Thoracic aorta (tissue), 2 donors: ENCODE data around the gene KRTAP10-4. TPM values are rescaled to one million over a fixed set of nuclear protein-coding genes. Genes with fewer than 3 reads are reported as not detected.
"Not testable (repeated sequence)": the region's sequence is repeated elsewhere in the genome, so short reads cannot be mapped to it uniquely, and the experiment has no call there.

Experiments
- ATAC-seq: fragments of 150-250 bp; one replicate; pipeline ENCODE4 v1.8.0; 2017; ENCODE audit warnings: low read depth; ENCODE audit not compliant: insufficient number of reproducible peaks, low FRiP score
- DNase-seq: peaks from one replicate; pipeline ENCODE4 v3.0.0-alpha.2; 2020; ENCODE audit warnings: low spot score
- H3K27ac ChIP-seq, 2 donors: fragments of 200-600 bp; sonication (generic); 1 replicate in 1 of 2; 2 replicates in 1 of 2; pipeline ENCODE4 v1.5.1; 2016; ENCODE audit warnings: mild to moderate bottlenecking in 2 of 2, moderate library complexity in 2 of 2
- H3K27me3 ChIP-seq: fragments of 200-600 bp; sonication (generic); replicated peaks from 2 replicates; pipeline ENCODE4 v1.6.0; 2016; ENCODE audit warnings: mild to moderate bottlenecking; ENCODE audit not compliant: insufficient read depth
- H3K36me3 ChIP-seq: fragments of 200-600 bp; sonication (generic); one replicate; pipeline ENCODE4 v1.5.1; 2016
- H3K4me1 ChIP-seq, 2 donors: fragments of 200-600 bp; sonication (generic); 1 replicate in 1 of 2; 2 replicates in 1 of 2; pipeline versions ENCODE4 v1.5.1 to v1.6.0; 2016; ENCODE audit warnings: low read depth in 2 of 2, mild to moderate bottlenecking in 1 of 2; ENCODE audit not compliant: control insufficient read depth in 1 of 2
- H3K4me3 ChIP-seq: fragments of 200-600 bp; sonication (generic); 2 replicates; pipeline ENCODE4 v1.5.1; 2016; ENCODE audit warnings: mild to moderate bottlenecking
- H3K9me3 ChIP-seq: fragments of 200-600 bp; sonication (generic); 2 replicates; pipeline ENCODE4 v1.5.1; 2016
- total RNA-seq, 2 donors: library from RNA; depleted of rRNA; stranded (reverse); fragments of >200 nt; gene quantifications; one replicate each; pipeline versions ENCODE4 v1.1.0 to v1.2.3, GENCODE V29; 2016
- TF ChIP-seq, protein P1 (sequence below): fragments of 200-600 bp; sonication (generic); IDR thresholded peaks from one replicate; pipeline ENCODE4 v1.5.1; 2019; ENCODE audit warnings: antibody characterized with exemption

Gene KRTAP10-4
- total RNA-seq, 2 donors from 2014 or later, result not detected

GRCh38 chr21:44555200-44555875 lies 18.2 kb upstream of the KRTAP10-4 start:
- H3K27me3 ChIP-seq, result no peaks in the 10 kb centered on the region
- no peaks in the 10 kb centered on the region for H3K9me3 ChIP-seq
- TF ChIP-seq, protein P1, sequence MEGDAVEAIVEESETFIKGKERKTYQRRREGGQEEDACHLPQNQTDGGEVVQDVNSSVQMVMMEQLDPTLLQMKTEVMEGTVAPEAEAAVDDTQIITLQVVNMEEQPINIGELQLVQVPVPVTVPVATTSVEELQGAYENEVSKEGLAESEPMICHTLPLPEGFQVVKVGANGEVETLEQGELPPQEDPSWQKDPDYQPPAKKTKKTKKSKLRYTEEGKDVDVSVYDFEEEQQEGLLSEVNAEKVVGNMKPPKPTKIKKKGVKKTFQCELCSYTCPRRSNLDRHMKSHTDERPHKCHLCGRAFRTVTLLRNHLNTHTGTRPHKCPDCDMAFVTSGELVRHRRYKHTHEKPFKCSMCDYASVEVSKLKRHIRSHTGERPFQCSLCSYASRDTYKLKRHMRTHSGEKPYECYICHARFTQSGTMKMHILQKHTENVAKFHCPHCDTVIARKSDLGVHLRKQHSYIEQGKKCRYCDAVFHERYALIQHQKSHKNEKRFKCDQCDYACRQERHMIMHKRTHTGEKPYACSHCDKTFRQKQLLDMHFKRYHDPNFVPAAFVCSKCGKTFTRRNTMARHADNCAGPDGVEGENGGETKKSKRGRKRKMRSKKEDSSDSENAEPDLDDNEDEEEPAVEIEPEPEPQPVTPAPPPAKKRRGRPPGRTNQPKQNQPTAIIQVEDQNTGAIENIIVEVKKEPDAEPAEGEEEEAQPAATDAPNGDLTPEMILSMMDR, result no peak
- H3K4me1 ChIP-seq, result no peaks in the 10 kb centered on the region
- ATAC-seq (no peak), DNase-seq (no peak)
- H3K4me3 ChIP-seq, result no peak overlapping the region
- no peak overlapping the region for H3K27ac ChIP-seq
- no peaks in the 10 kb centered on the region for H3K36me3 ChIP-seq

DNA sequence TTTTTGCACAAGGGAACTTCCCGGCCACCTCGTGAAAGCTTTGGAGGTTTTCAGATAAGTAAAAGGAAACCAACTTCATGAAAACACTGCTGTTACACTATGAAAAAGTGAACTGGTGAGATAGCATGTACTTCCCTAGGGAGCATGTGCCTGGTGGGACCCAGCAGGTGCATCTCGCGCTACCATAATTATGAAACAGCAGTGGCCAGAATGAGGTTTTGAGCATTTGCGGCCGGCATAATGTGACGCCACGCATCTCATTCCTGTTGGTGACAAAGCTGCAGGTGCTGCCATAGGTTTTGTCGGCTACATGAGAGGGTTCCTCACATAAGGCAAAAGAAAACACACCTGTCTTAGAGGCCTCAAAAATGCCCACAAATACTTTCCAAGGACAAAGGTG lies 16.6 kb upstream of the KRTAP10-4 start:
- Histone ChIP-seq H3K4me1 (no peaks in the 10 kb centered on the region), H3K36me3 (no peaks in the 10 kb centered on the region), H3K27me3 (no peaks in the 10 kb centered on the region), H3K4me3 (no peak overlapping the region), H3K27ac (no peak overlapping the region), H3K9me3 (no peaks in the 10 kb centered on the region)
- ATAC-seq, result no peak
- TF ChIP-seq, protein P1, result no peak
- DNase-seq, result no peak

DNA sequence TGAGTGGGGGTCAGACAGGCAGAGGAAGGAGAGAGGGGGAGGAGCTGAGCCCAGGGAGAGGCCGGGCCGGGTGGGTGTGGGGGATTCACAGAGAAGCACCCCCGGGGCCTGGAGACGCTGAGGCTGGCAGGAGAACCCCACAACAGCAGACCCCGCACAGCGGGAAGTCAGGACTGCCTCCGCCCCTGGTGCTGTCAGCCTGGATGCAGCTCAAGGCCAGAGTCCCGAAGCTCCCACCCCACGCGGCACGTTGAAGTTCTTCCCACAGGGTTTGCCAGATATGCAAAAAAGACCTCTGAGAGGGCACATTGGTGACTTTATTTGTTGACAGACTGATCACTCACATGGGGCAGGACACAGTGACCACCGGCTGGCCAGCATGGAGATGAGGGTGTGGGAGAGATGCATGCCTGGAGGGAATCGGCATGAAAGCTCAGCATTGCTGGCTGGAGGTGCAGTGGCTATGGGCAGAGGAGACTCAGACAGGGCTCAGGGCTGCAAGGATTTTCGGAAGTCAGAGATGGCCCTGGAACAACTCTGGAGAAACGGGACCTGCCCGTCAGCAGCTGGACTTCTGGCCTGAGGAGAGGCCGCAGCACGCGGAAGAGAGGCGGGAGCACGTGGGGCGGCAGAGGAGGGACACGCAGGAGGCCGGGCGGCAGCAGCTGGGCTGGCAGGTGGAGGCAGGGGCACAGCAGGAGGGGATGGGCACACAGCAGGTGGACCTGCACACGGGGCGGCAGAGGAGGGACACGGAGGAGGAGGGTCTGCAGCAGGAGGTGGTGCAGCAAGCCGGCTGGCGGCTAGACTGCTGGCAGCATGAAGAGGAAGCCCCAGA lies 15.8 kb upstream of the KRTAP10-4 start:
- H3K27ac ChIP-seq, result no peak overlapping the region
- TF ChIP-seq, protein P1, result no peak
- no peaks in the 10 kb centered on the region for H3K36me3 ChIP-seq
- DNase-seq (no peak), ATAC-seq (no peak)
- no peaks in the 10 kb centered on the region for H3K27me3 ChIP-seq
- H3K4me3 ChIP-seq, result no peak overlapping the region
- peaks cover 4% of the 10 kb centered on the region for H3K9me3 ChIP-seq
- H3K4me1 ChIP-seq, result no peaks in the 10 kb centered on the region

DNA sequence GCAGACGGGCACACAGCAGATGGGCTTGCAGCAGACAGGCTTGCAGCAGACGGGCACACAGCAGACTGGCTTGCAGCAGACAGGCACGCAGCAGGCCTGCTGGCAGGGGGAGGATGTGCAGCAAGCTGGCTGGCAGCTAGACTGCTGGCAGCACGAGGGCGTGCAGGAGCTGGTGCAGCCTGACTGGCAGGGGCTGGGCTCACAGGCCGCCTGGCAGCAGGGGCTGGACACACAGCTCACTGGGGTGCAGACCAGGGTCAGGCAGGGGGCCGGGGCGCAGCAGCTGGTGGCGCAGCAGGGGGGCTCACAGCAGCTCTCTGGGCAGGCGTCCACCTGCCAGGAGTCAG lies 15.2 kb upstream of the KRTAP10-4 start:
- not testable (repeated sequence) for H3K4me3 ChIP-seq, DNase-seq, H3K27ac ChIP-seq, ATAC-seq, H3K4me1 ChIP-seq, H3K27me3 ChIP-seq, H3K9me3 ChIP-seq, H3K36me3 ChIP-seq

- Histone ChIP-seq H3K27me3 (no peaks in the 10 kb centered on the region), H3K9me3 (peaks cover 5% of the 10 kb centered on the region), H3K27ac (no peak within 1 kb of the TSS), H3K36me3 (no peaks in the 10 kb centered on the region), H3K4me1 (no peaks in the 10 kb centered on the region), H3K4me3 (no peak within 1 kb of the TSS)
- DNase-seq, result no peak
- no peak for ATAC-seq
- TF ChIP-seq, protein P1, result no peak
Observed at GRCh38 chr21:44558695-44559094, 14.8 kb upstream of the KRTAP10-4 start, which contains the start of gene KRTAP10-3. KRTAP10-3 (minus strand) TSS chr21:44558795; CDS start chr21:44558715, 80 bp downstream.
